Mucosa of descending colon (tissue), 3 donors: Measurements from ENCODE around the gene SFRP4. TPM values are rescaled to one million over a fixed set of nuclear protein-coding genes. Genes with fewer than 3 reads are reported as not detected.

Source experiments
- ATAC-seq: fragments of 200-7000 bp; cut with Tn5 transposase; one replicate; pipeline ENCODE4 v1.9.1; 2020; ENCODE audit warnings: mild to moderate bottlenecking, moderate library complexity
- DNase-seq, 3 donors: peaks; one replicate each; pipeline ENCODE4 v3.0.0-alpha.2; 2020
- H3K36me3 ChIP-seq: fragments of 200-600 bp; one replicate; pipeline ENCODE4 v1.8.0; 2021; ENCODE audit warnings: low read depth, mild to moderate bottlenecking
- H3K4me1 ChIP-seq: fragments of 200-600 bp; one replicate; pipeline ENCODE4 v1.8.0; 2021; ENCODE audit warnings: low read depth, mild to moderate bottlenecking
- H3K4me3 ChIP-seq: fragments of 200-600 bp; one replicate; pipeline ENCODE4 v1.8.0; 2021; ENCODE audit warnings: mild to moderate bottlenecking
- H3K9me3 ChIP-seq: fragments of 200-600 bp; one replicate; pipeline ENCODE4 v1.8.0; 2021; ENCODE audit warnings: mild to moderate bottlenecking
- intact Hi-C, 2 donors: fragments of 100-400 bp; cut with DNase I in 1 of 2; cut with micrococcal nuclease in 1 of 2; formaldehyde crosslinking; loops; one replicate each; pipeline versions ENCODE4 v1.11.0 to v1.11.1; 2022; cut with DNase I, micrococcal nuclease
- total RNA-seq, 3 donors: library from RNA; stranded (reverse); fragmentation: NEBNext Ultra II Directional in 2 of 3; extraction: Animal tissue kit (Norgen Biotek cat#: 25700) in 2 of 3; gene quantifications; one replicate each; pipeline versions ENCODE4 v1.2.1 to v1.2.4, GENCODE V29; 2021 to 2023
- TF ChIP-seq, protein P1 (sequence below): fragments of 200-600 bp; IDR thresholded peaks from one replicate; pipeline ENCODE4 v1.8.0; 2022; ENCODE audit warnings: antibody characterized with exemption, mild to moderate bottlenecking
- donor health status: DM: no; HTN: no; CAD: no; lungs with moderate emphysema.
- donor health status: DM: no; HTN: no; CAD: no.
- donor health status: DM: no; HTN: yes; CAD: no.

The SFRP4 gene
- total RNA-seq, 3 donors from 2014 or later = 0.19 to 1.5 (median 0.29) TPM

- TF ChIP-seq, protein P1, sequence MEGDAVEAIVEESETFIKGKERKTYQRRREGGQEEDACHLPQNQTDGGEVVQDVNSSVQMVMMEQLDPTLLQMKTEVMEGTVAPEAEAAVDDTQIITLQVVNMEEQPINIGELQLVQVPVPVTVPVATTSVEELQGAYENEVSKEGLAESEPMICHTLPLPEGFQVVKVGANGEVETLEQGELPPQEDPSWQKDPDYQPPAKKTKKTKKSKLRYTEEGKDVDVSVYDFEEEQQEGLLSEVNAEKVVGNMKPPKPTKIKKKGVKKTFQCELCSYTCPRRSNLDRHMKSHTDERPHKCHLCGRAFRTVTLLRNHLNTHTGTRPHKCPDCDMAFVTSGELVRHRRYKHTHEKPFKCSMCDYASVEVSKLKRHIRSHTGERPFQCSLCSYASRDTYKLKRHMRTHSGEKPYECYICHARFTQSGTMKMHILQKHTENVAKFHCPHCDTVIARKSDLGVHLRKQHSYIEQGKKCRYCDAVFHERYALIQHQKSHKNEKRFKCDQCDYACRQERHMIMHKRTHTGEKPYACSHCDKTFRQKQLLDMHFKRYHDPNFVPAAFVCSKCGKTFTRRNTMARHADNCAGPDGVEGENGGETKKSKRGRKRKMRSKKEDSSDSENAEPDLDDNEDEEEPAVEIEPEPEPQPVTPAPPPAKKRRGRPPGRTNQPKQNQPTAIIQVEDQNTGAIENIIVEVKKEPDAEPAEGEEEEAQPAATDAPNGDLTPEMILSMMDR = no peak
- peak; percentile 26 for ATAC-seq
- DNase-seq = peak; percentile 9 to 52 (median 27)
Observed at GRCh38 chr7:37916017-37916672, 472 bp downstream of the SFRP4 start.

GRCh38 chr7:37915438-37915837 lies 1.2 kb downstream of the SFRP4 start:
- intact Hi-C loops = loop anchor here in 1 of 2 donors (10.0 kb wide), 1 partner anchor 309 kb away; no protein-coding TSS in a partner anchor
- no peak overlapping the region for H3K4me3 ChIP-seq

More at GRCh38 chr7:37916017-37916672, 472 bp downstream of the SFRP4 start:
- no peak overlapping the region for H3K4me3 ChIP-seq
- intact Hi-C loops = loop anchor here in 1 of 2 donors (10.0 kb wide), 1 partner anchor 309 kb away; no protein-coding TSS in a partner anchor
- no peaks in the 10 kb centered on the region for H3K9me3 ChIP-seq
- H3K36me3 ChIP-seq = no peaks in the 10 kb centered on the region
- H3K4me1 ChIP-seq = peaks cover 10% of the 10 kb centered on the region

GRCh38 chr7:37912756-37913155 lies 3.9 kb downstream of the SFRP4 start:
- Histone ChIP-seq H3K4me3 (no peak overlapping the region), H3K36me3 (no peaks in the 10 kb centered on the region), H3K4me1 (peaks cover 10% of the 10 kb centered on the region), H3K9me3 (no peaks in the 10 kb centered on the region)
- DNase-seq (no peak), ATAC-seq (no peak)
- TF ChIP-seq, protein P1 = no peak
- intact Hi-C loops = loop anchor here in 1 of 2 donors (10.0 kb wide), 1 partner anchor 312 kb away; no protein-coding TSS in a partner anchor

More at GRCh38 chr7:37915438-37915837, 1.2 kb downstream of the SFRP4 start:
- Histone ChIP-seq H3K36me3 (no peaks in the 10 kb centered on the region), H3K4me1 (peaks cover 10% of the 10 kb centered on the region), H3K9me3 (no peaks in the 10 kb centered on the region)
- TF ChIP-seq, protein P1 = no peak
- ATAC-seq (no peak), DNase-seq (peak in 1 of 3 donors; percentile 15)

- intact Hi-C loops = no loop called here
- ATAC-seq (no peak), DNase-seq (no peak)
- Histone ChIP-seq H3K4me3 (no peak overlapping the region), H3K9me3 (no peaks in the 10 kb centered on the region), H3K36me3 (no peaks in the 10 kb centered on the region), H3K4me1 (no peaks in the 10 kb centered on the region)
- TF ChIP-seq, protein P1 = no peak
Observed at GRCh38 chr7:37908221-37908788, 8.3 kb downstream of the SFRP4 start.

- no peak for DNase-seq
- no peaks in the 10 kb centered on the region for H3K9me3 ChIP-seq
- no peaks in the 10 kb centered on the region for H3K36me3 ChIP-seq
- TF ChIP-seq, protein P1 = no peak
- no peak for ATAC-seq
- no peak overlapping the region for H3K4me3 ChIP-seq
- no peaks in the 10 kb centered on the region for H3K4me1 ChIP-seq
- intact Hi-C loops = no loop called here
Observed at GRCh38 chr7:37901890-37902524, 14.6 kb downstream of the SFRP4 start.
